GM19240 (cell line): ENCODE measurements around the gene SPATA6L.
"Not testable (repeated sequence)": the region's sequence is repeated elsewhere in the genome, so short reads cannot be mapped to it uniquely, and the experiment has no call there.

Source experiments
- DNase-seq: peaks from one replicate; pipeline ENCODE4 v3.0.0; 2011; ENCODE audit warnings: low spot score; ENCODE audit not compliant: insufficient read length

SPATA6L gene

DNA sequence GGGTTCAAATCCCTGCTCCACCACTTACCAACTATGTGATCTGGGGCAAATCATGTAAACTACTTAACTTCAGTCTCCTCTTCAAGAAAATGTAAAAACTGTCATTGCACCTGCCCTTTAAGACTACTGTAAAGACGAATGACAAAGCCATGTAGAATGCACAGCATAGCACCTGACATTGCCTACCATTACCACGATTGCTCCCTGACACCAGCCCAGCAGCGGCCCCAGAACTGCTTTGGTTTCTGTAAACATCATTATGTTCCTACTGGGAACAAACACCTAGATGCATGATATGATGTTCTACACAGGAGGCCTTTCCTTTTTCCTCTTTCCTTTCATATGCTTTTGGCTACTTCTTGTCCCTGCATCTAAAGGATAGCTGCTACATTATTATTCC, 27.3 kb downstream of the SPATA6L start:
- no peak for DNase-seq

GRCh38 chr9:4630836-4631235, 35.4 kb downstream of the SPATA6L start:
- no peak for DNase-seq

DNA sequence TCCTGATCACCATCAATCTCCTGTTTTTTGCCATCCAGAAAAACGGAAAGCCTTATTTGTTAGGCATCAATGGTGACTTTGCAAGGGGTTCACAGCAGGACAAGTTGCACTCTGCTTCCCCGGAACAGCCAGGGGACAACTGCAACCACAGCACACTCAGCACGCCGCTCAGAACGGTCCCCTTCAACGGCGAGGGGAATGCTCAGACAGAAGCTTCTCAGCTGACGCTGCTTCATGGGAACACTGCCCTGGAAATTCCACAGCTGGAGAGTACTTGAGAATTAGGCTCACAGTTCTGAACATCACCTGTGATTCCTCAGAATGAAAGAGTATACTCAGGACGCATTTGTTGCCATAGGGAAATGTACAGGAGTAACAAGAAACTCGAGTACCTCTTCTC, 44.3 kb downstream of the SPATA6L start:
- DNase-seq, result no peak

DNA sequence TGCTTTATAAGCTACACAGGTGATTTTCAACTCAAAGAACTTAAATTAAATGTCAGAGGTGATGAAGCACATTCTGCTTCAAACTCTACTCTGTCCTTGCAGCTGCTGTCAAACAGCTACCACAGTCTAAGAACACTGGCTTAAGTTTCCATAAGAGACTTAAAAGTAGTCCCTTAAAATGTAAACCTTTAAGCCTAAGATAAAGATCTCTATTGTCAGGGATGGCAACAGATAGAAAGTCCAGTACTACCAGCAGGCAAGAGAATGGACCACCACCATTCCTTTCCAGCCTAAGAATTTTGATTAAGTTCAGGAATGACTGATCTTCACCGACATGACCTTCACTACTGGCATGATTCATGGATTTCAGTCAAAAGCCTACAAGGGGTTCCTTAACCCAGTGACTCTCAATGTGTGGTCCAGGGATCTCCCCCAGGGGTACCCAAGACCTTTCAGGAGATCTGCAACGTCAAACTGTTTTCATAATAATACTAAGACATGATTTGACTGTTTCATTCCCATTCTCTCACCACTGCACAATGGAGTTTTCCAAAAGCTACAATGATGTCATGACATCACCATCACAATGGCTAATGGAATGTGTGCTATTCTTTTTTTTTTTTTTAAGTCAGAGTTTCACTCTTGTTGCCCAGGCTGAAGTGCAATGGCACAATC, 45.3 kb downstream of the SPATA6L start:
- no peak for DNase-seq

- no peak for DNase-seq
Measured at GRCh38 chr9:4620057-4620765, 46.1 kb downstream of the SPATA6L start.

GRCh38 chr9:4618700-4619099, 47.6 kb downstream of the SPATA6L start:
- DNase-seq, result no peak

DNA sequence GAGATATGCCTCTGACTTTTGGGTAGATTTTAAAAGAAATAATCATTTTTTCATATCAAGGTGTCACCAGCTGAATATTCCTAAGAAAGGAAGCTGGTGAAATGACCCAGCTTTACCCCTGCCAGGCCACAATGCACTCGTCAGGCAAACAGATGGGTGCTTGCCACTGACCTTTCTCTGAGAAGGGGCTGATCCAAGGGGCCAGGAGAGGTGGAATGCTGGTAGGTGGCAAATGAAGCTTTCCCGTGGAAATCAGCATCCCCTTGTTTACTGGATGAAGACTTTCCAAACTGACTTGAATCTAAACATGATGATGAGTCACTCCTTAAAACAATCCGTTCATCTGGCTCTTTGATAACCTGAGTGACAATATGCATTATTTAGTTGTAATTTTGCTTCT, 48.5 kb downstream of the SPATA6L start:
- DNase-seq, result no peak

DNA sequence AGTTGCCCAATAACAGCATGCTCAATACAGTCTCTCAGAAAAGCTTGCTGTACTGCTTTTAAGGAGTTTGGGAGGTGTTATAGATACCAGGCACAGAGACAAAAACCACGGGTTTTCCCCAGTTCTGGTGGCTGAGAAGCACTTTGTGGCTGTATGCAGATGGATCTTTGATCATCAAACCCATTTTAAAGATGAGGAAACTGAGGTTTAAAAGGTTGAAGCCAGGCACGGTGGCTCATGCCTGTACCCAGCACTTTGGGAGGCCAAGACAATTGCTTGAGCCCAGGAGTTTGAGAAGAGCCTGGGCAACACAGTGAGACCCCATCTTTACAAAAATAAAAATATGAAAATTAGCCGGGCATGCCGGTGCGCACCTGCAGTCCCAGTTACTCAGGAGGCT, 50.5 kb downstream of the SPATA6L start:
- no peak for DNase-seq

GRCh38 chr9:4615251-4615650, 51.0 kb downstream of the SPATA6L start:
- DNase-seq, result no peak

DNA sequence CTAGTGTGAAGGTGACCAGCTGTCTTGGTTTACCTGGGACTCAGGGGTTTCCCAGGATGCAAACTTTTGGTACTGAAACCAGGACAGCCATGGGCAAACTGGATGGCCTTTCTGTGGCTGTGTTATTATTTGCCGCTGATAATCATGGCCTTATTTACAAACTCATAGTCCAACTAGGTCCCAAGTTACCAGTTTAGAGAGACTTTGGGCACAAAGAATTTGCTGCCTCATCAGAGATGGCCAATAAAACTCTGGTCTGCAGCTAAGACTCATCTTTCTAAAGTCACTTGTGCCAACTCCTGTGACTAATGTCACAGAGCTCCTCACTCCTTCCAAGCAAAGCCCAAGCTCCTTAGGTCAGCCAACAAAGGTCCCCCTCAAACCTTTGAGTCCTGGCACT, 51.7 kb downstream of the SPATA6L start:
- no peak for DNase-seq

DNA sequence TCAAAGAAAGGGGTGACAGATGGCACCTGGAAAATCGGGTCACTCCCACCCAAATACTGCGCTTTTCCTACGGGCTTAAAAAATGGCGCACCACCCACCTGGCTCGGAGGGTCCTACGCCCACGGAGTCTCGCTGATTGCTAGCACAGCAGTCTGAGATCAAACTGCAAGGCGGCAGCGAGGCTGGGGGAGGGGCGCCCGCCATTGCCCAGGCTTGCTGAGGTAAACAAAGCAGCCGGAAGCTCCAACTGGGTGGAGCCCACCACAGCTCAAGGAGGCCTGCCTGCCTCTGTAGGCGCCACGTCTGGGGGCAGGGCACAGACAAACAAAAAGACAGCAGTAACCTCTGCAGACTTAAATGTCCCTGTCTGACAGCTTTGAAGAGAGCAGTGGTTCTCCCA, 60.2 kb downstream of the SPATA6L start:
- not testable (repeated sequence) for DNase-seq

DNA sequence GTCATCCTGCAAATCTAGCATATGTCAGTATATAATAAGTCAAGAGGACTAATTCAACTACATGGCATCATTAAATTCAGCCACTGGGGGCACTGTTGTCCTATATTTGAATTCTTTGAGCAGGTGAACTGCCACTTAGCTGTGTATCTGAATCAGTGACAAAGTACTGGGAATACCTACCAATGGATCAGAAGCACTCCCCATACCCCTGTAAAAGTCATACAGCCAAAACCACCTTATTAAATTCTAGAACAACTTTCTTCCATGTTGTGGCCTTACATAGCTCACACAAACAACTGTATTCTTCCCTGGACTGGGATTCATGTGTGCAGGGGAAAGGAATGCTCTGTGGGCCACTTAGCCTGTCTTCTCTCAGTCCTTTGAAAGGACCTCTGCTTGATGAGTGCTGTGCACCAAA, 61.6 kb downstream of the SPATA6L start:
- no peak for DNase-seq

GRCh38 chr9:4603830-4604229, 62.5 kb downstream of the SPATA6L start:
- no peak for DNase-seq

- DNase-seq, result no peak
Measured at GRCh38 chr9:4600368-4600767, 65.9 kb downstream of the SPATA6L start.

GRCh38 chr9:4596165-4596922, 69.9 kb downstream of the SPATA6L start:
- DNase-seq, result no peak

- no peak for DNase-seq
Measured at GRCh38 chr9:4594994-4595393, 71.3 kb downstream of the SPATA6L start.

DNA sequence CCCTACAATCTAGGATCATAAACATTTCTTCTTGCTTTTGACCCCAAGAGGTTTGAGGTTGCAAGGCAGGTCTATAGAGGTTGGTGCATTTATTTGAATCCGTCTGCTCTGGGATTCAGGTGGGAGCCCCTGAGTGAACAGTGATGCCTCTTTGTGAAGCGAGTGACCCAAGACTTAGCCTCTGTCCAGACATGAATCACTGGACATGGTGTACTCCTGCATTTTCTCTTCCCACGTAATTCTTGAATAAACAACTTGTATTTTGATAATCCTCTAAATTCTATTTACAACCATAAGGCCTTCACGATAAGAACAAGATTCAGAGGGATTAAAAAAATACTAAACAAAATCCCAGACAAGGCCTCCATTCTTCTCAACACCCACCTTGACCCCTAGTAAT, 71.7 kb downstream of the SPATA6L start:
- DNase-seq, result no peak

- DNase-seq, result no peak
Measured at GRCh38 chr9:4592886-4593285, 73.4 kb downstream of the SPATA6L start.

- DNase-seq, result no peak
Measured at GRCh38 chr9:4592295-4592694, 74.0 kb downstream of the SPATA6L start.

DNA sequence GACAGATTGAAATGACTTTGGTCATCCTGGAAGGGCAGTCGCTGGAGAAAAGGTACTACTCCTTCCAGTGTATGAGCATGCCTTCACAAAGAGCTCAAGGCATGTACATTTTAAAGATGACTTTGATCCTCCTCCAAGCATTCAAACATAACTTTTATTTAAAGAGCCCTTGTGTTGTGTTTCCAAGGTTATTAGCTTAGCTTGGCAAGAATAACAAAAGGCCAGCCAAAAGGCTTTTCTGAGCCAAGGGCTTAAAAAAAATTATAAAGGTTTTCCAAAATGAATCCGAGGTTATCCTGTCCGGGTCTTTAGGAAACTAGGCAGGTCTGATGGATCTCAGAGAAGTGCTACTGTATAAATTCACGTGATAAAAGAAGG, 75.2 kb downstream of the SPATA6L start:
- no peak for DNase-seq

- DNase-seq, result no peak
Measured at GRCh38 chr9:4590430-4591122, 75.7 kb downstream of the SPATA6L start.

GRCh38 chr9:4588721-4589120, 77.6 kb downstream of the SPATA6L start:
- DNase-seq, result no peak
